Stimulated activated naive CD8-positive, alpha-beta T cell treated with anti-CD3 and anti-CD28 coated beads, Interleukin-15, Interleukin-2, amounts not matched to agents 100 ng/mL and 50 ng/mL, for 24 hours (primary cell): ENCODE data around the gene ISCU.

Experiments
- H3K27ac Mint-ChIP-seq: one replicate; pipeline ENCODE4 v1.8.0; 2021; ENCODE audit warnings: mild to moderate bottlenecking, mixed read lengths
- H3K27me3 Mint-ChIP-seq: one replicate; pipeline ENCODE4 v1.8.0; 2021; ENCODE audit warnings: mixed read lengths
- H3K36me3 Mint-ChIP-seq: one replicate; pipeline ENCODE4 v1.8.0; 2021; ENCODE audit warnings: low read depth, mixed read lengths
- H3K4me1 Mint-ChIP-seq: one replicate; pipeline ENCODE4 v1.8.0; 2021; ENCODE audit warnings: low read depth, mixed read lengths
- H3K4me3 Mint-ChIP-seq: one replicate; pipeline ENCODE4 v1.8.0; 2021; ENCODE audit warnings: mild to moderate bottlenecking, mixed read lengths
- H3K9me3 Mint-ChIP-seq: one replicate; pipeline ENCODE4 v1.8.0; 2021; ENCODE audit warnings: mixed read lengths

Gene ISCU

DNA sequence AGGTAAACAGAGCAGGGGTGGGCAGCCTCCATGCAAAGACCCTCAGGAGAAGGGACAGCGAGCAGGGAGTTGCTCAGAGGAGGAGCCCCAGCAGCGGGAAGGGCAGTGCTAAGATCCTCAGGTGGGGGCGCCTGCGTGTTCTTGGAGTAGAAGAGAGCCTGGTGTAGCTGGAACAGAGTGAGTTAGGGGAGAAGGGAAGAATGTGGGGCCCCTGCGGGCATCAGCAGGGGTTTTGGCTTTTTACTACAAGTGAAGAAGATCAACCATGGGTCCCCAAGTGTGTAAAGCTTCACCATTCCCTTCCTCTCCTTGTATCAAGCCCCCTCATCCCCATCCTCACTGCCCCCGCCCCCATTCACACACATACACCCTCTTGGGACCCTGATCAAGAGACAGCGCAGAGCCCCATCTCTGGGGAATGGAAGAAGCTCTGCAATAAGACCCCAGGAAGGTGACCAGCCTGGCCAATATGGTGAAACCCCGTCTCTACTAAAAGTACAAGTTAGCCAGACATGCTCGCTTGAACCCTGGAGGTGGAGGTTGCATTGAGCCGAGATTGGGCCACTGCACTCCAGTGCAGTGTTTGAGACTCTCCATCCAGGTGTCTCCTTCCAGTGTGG, 45.7 kb downstream of the ISCU start:
- H3K27ac Mint-ChIP-seq = no peak overlapping the region

GRCh38 chr12:108608616-108609015, 46.2 kb downstream of the ISCU start:
- H3K9me3 Mint-ChIP-seq = no peaks in the 10 kb centered on the region
- no peak overlapping the region for H3K4me3 Mint-ChIP-seq

More for the DNA sequence above, 45.7 kb downstream of the ISCU start:
- Mint-ChIP-seq H3K36me3 (no peaks in the 10 kb centered on the region), H3K27me3 (no peaks in the 10 kb centered on the region), H3K9me3 (no peaks in the 10 kb centered on the region), H3K4me3 (no peak overlapping the region), H3K4me1 (peaks cover 19% of the 10 kb centered on the region)

GRCh38 chr12:108609537-108610335, 47.3 kb downstream of the ISCU start:
- H3K4me1 Mint-ChIP-seq = peaks cover 32% of the 10 kb centered on the region
- no peak overlapping the region for H3K4me3 Mint-ChIP-seq
- no peaks in the 10 kb centered on the region for H3K36me3 Mint-ChIP-seq
- H3K27me3 Mint-ChIP-seq = no peaks in the 10 kb centered on the region
- H3K27ac Mint-ChIP-seq = no peak overlapping the region
- H3K9me3 Mint-ChIP-seq = no peaks in the 10 kb centered on the region

More at GRCh38 chr12:108608616-108609015, 46.2 kb downstream of the ISCU start:
- Mint-ChIP-seq H3K27ac (no peak overlapping the region), H3K4me1 (peaks cover 25% of the 10 kb centered on the region), H3K27me3 (no peaks in the 10 kb centered on the region), H3K36me3 (no peaks in the 10 kb centered on the region)

- Mint-ChIP-seq H3K9me3 (no peaks in the 10 kb centered on the region), H3K27ac (no peak overlapping the region), H3K36me3 (no peaks in the 10 kb centered on the region), H3K27me3 (no peaks in the 10 kb centered on the region), H3K4me1 (peaks cover 31% of the 10 kb centered on the region), H3K4me3 (no peak overlapping the region)
Observed at GRCh38 chr12:108610336-108610815, 48.0 kb downstream of the ISCU start.

- Mint-ChIP-seq H3K36me3 (no peaks in the 10 kb centered on the region), H3K27me3 (no peaks in the 10 kb centered on the region), H3K9me3 (no peaks in the 10 kb centered on the region), H3K27ac (no peak overlapping the region), H3K4me3 (no peak overlapping the region), H3K4me1 (peaks cover 33% of the 10 kb centered on the region)
Observed at GRCh38 chr12:108610856-108611605, 48.6 kb downstream of the ISCU start.

- no peak overlapping the region for H3K27ac Mint-ChIP-seq
- H3K27me3 Mint-ChIP-seq = no peaks in the 10 kb centered on the region
- H3K9me3 Mint-ChIP-seq = peaks cover 5% of the 10 kb centered on the region
- peaks cover 42% of the 10 kb centered on the region for H3K4me1 Mint-ChIP-seq
- no peak overlapping the region for H3K4me3 Mint-ChIP-seq
- H3K36me3 Mint-ChIP-seq = peaks cover 5% of the 10 kb centered on the region
Observed at GRCh38 chr12:108611884-108612415, 49.6 kb downstream of the ISCU start.

DNA sequence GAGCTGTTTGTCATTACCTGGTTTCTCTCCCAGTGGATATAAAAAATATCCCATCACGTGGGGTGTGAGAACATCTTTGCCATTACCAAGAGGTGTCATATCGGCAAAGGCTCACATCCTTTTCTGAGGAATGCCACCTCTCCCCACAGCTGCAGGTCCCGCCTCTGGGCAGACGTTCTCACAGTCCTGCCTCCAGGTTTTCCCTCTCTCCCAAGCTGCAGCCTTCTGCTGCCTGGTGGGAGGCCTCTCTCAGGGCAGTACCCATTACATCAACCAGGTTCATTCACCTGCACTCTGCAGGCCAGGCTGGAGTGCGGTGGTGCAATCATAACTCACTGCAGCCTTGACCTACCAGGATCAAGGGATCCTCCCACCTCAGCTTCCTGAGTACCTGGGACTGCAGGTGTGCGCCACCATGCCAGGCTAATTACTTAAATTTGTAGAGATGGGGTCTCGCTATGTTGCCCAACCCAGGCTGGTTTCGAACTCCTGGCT, 50.4 kb downstream of the ISCU start:
- H3K4me3 Mint-ChIP-seq = no peak overlapping the region

GRCh38 chr12:108613548-108613947, 51.2 kb downstream of the ISCU start:
- Mint-ChIP-seq H3K9me3 (peaks cover 5% of the 10 kb centered on the region), H3K27me3 (no peaks in the 10 kb centered on the region), H3K4me3 (no peak overlapping the region), H3K4me1 (peaks cover 58% of the 10 kb centered on the region), H3K36me3 (peaks cover 5% of the 10 kb centered on the region), H3K27ac (no peak overlapping the region)

More for the DNA sequence above, 50.4 kb downstream of the ISCU start:
- Mint-ChIP-seq H3K9me3 (peaks cover 5% of the 10 kb centered on the region), H3K27ac (no peak overlapping the region), H3K27me3 (no peaks in the 10 kb centered on the region), H3K4me1 (peaks cover 51% of the 10 kb centered on the region), H3K36me3 (peaks cover 5% of the 10 kb centered on the region)

DNA sequence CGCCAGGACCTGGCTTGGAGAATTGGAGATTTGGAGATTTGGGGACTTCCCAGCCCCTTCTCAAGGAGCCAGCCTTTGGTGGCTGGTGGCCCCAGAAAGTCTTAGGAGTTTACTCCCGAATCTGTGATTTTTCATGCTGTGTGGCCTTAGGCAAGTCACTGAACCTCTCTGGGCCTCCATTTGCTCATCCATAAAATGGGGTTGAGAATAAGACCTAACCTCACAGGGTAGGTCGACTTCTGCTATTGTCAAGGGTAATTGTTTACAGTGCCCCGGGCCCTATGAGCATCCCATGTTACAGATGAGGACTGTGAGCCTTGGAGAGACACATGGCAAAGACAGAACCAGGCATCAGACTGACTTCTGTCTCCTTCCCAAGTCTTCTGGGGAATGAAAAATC, 51.6 kb downstream of the ISCU start:
- no peak overlapping the region for H3K27ac Mint-ChIP-seq
- H3K27me3 Mint-ChIP-seq = no peaks in the 10 kb centered on the region
- H3K36me3 Mint-ChIP-seq = peaks cover 5% of the 10 kb centered on the region
- H3K4me3 Mint-ChIP-seq = no peak overlapping the region
- H3K9me3 Mint-ChIP-seq = peaks cover 5% of the 10 kb centered on the region
- H3K4me1 Mint-ChIP-seq = peaks cover 60% of the 10 kb centered on the region

- H3K27me3 Mint-ChIP-seq = no peaks in the 10 kb centered on the region
- H3K4me3 Mint-ChIP-seq = no peak overlapping the region
- peaks cover 5% of the 10 kb centered on the region for H3K9me3 Mint-ChIP-seq
- H3K27ac Mint-ChIP-seq = no peak overlapping the region
- peaks cover 61% of the 10 kb centered on the region for H3K4me1 Mint-ChIP-seq
- peaks cover 5% of the 10 kb centered on the region for H3K36me3 Mint-ChIP-seq
Observed at GRCh38 chr12:108614639-108615038, 52.2 kb downstream of the ISCU start.

DNA sequence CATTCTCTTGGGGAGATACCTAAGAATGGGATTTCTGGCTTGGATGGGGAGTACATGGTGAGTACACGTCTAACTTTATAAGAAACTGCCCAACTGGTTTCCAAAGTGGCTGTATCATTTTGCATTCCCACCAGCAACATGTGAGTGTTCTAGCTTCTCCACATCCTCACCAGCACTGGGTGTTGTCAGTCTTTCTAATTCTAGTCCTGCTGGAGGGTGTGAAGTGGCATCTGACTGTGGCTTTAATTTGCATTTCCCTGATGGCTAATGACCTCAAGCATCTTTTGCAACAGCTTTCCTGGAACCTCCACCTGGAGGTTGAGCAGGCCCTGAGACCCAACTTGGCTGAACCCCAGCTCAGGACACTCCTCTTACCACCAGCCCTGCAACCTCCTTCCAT, 53.5 kb downstream of the ISCU start:
- no peak overlapping the region for H3K4me3 Mint-ChIP-seq

GRCh38 chr12:108616359-108616758, 54.0 kb downstream of the ISCU start:
- peak overlapping the region; percentile 97 for H3K27ac Mint-ChIP-seq
- H3K4me1 Mint-ChIP-seq = peaks cover 69% of the 10 kb centered on the region
- H3K27me3 Mint-ChIP-seq = no peaks in the 10 kb centered on the region
- H3K36me3 Mint-ChIP-seq = peaks cover 9% of the 10 kb centered on the region
- peaks cover 5% of the 10 kb centered on the region for H3K9me3 Mint-ChIP-seq
- peak overlapping the region; percentile 67 for H3K4me3 Mint-ChIP-seq

More for the DNA sequence above, 53.5 kb downstream of the ISCU start:
- peaks cover 5% of the 10 kb centered on the region for H3K36me3 Mint-ChIP-seq
- H3K9me3 Mint-ChIP-seq = peaks cover 5% of the 10 kb centered on the region
- H3K27me3 Mint-ChIP-seq = no peaks in the 10 kb centered on the region
- peaks cover 65% of the 10 kb centered on the region for H3K4me1 Mint-ChIP-seq
- peak overlapping the region; percentile 15 for H3K27ac Mint-ChIP-seq

GRCh38 chr12:108616941-108617858, 54.8 kb downstream of the ISCU start:
- H3K27ac Mint-ChIP-seq = peak overlapping the region; percentile 97
- no peaks in the 10 kb centered on the region for H3K27me3 Mint-ChIP-seq
- H3K4me1 Mint-ChIP-seq = peaks cover 70% of the 10 kb centered on the region
- H3K36me3 Mint-ChIP-seq = peaks cover 11% of the 10 kb centered on the region
- H3K4me3 Mint-ChIP-seq = peak overlapping the region; percentile 67
- peaks cover 5% of the 10 kb centered on the region for H3K9me3 Mint-ChIP-seq
